Heart right ventricle (tissue), 16 donors: ENCODE data around the gene KCNE1. TPM values are rescaled to one million over a fixed set of nuclear protein-coding genes. Genes with fewer than 3 reads are reported as not detected.

Experiments
- ATAC-seq, 8 donors: fragments of 200-7000 bp; cut with Tn5 transposase; one replicate each; pipeline ENCODE4 v1.9.1; 2020; ENCODE audit warnings: mild to moderate bottlenecking in 8 of 8, moderate library complexity in 8 of 8, moderate number of reproducible peaks in 1 of 8
- DNase-seq, 2 donors: peaks; one replicate each; pipeline ENCODE4 v3.0.0-alpha.2; 2020
- H3K27ac ChIP-seq, 10 donors: fragments of 200-600 bp; sonication (generic) in 2 of 10; one replicate each; pipeline versions ENCODE4 v1.5.0 to v1.8.0; 2020 to 2022; ENCODE audit warnings: mild to moderate bottlenecking in 3 of 10
- H3K27me3 ChIP-seq, 7 donors: fragments of 200-600 bp; one replicate each; pipeline ENCODE4 v1.8.0; 2021 to 2022; ENCODE audit warnings: mild to moderate bottlenecking in 2 of 7
- H3K36me3 ChIP-seq, 9 donors: fragments of 200-600 bp; sonication (generic) in 1 of 9; one replicate each; pipeline versions ENCODE4 v1.5.0 to v1.8.0; 2020 to 2022; ENCODE audit warnings: mild to moderate bottlenecking in 2 of 9
- H3K4me1 ChIP-seq, 9 donors: fragments of 200-600 bp; sonication (generic) in 1 of 9; one replicate each; pipeline versions ENCODE4 v1.5.0 to v1.8.0; 2020 to 2022; ENCODE audit warnings: mild to moderate bottlenecking in 4 of 9
- H3K4me3 ChIP-seq, 10 donors: fragments of 200-600 bp; sonication (generic) in 2 of 10; one replicate each; pipeline versions ENCODE4 v1.5.0 to v1.8.0; 2020 to 2022; ENCODE audit warnings: mild to moderate bottlenecking in 7 of 10, moderate library complexity in 2 of 10
- H3K9me3 ChIP-seq, 11 donors: fragments of 200-600 bp in 10 of 11; sonication (generic) in 2 of 11; one replicate each; pipeline versions ENCODE4 v1.5.0 to v1.8.0; 2013 to 2022; ENCODE audit warnings: mild to moderate bottlenecking in 2 of 11, control low read depth in 1 of 11, moderate library complexity in 1 of 11
- WGBS, 2 donors: extraction: QIAGEN DNeasy Blood & Tissue Kit; methylation state at CpG; one replicate each; pipeline ENCODE4 v1.1.7; 2013; ENCODE audit warnings: inconsistent platforms in 1 of 2; 5-methylcytosine and 5-hydroxymethylcytosine counted together
- intact Hi-C, 10 donors: fragments of 100-400 bp; cut with DNase I; formaldehyde crosslinking; loops; one replicate each; pipeline versions ENCODE4 v1.11.1 to v1.14.2; 2022
- polyA plus RNA-seq, 2 donors: library from polyadenylated mRNA; stranded (reverse); fragments of 200-250 nt; gene quantifications; one replicate each; pipeline ENCODE4 v1.2.3, GENCODE V29; 2013
- total RNA-seq, 10 donors: library from RNA; stranded (reverse); fragmentation: NEBNext Ultra II Directional in 3 of 10; extraction: Animal tissue kit (Norgen Biotek cat#: 25700) in 3 of 10; gene quantifications; one replicate each; pipeline versions ENCODE4 v1.2.1 to v1.2.4, GENCODE V29; 2021 to 2023
- TF ChIP-seq, protein P1 (sequence below), 9 donors: fragments of 200-600 bp; sonication (generic) in 2 of 9; IDR thresholded peaks; one replicate each; pipeline versions ENCODE4 v1.5.0 to v1.8.0; 2021 to 2022; ENCODE audit warnings: antibody characterized with exemption in 9 of 9, mild to moderate bottlenecking in 5 of 9, moderate library complexity in 1 of 9
- donor health status: Arrhythmogenic right ventricular cardiomyopathy.
- donor health status: ischemic (EF 13 %, LVEDD 7.1; RV severe dilation, severe dysfunction).
- donor health status: healthy with polysubstance abuse.
- donor health status: DM: no; HTN: yes; CAD: no.
- donor health status: DM: no; HTN: no; CAD: no.
- donor health status: ischemic (EF 25% LVEDD 6.9; RV normal size, moderate dysfunction).
- donor health status: ischemic (EF 25% LVEDD 5.7; RV mildly dilated, moderate dysfunction).
- donor health status: healthy.
- donor health status: DM: yes; HTN: yes; CAD: no.
- donor health status: Ischemic cardiomyopathy.
- donor health status: ischemic (EF 35%, LVEDD 5.7; RV mildly dilated, moderate dysfunction).
- donor health status: nonischemic (EF 11% LVEDD 7.7; RV severe dilation, severe dysfunction).
- donor health status: DM: yes; HTN: yes; CAD: no.
- donor health status: PGD.
- donor health status: ischemic (EF 29% LVEDD 5.4; RV normal size, mild dysfunction).
- donor health status: nonischemic (EF 23%, LVEDD 6.1; RV moderate dilation, normal function).

Gene KCNE1
- total and polyA plus RNA-seq, 12 donors: 0.75 to 15.5 (median 7.3) TPM

DNA sequence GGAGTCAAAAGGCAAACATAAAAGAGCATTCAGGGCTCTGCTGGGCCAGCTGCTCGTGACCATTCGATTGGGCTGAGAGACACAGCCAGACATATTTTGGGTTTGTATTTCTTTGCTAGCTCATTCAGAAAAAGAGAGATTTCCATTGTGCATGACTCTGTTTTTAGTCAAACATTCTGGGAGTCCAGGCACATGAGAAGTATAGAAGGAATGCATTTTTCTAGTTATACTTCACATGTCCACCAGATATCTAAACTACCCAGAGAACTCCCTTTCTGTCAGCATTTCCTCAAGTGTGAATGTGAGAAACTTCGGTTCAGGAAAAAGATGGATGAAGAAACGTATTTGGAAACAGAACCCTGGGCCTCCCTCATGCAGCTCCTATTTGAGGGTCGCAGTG, 6.3 kb upstream of the KCNE1 start:
- Histone ChIP-seq H3K36me3 (peaks cover 0 to 84% (median 16%) of the 10 kb centered on the region in 9 donors), H3K27ac (peak overlapping the region in 6 of 10 donors; percentile 20 to 63 (median 40)), H3K9me3 (no peaks in the 10 kb centered on the region), H3K4me1 (peaks cover 0 to 57% (median 23%) of the 10 kb centered on the region in 9 donors), H3K4me3 (no peak overlapping the region), H3K27me3 (no peaks in the 10 kb centered on the region)
- ATAC-seq: no peak
- TF ChIP-seq, protein P1, sequence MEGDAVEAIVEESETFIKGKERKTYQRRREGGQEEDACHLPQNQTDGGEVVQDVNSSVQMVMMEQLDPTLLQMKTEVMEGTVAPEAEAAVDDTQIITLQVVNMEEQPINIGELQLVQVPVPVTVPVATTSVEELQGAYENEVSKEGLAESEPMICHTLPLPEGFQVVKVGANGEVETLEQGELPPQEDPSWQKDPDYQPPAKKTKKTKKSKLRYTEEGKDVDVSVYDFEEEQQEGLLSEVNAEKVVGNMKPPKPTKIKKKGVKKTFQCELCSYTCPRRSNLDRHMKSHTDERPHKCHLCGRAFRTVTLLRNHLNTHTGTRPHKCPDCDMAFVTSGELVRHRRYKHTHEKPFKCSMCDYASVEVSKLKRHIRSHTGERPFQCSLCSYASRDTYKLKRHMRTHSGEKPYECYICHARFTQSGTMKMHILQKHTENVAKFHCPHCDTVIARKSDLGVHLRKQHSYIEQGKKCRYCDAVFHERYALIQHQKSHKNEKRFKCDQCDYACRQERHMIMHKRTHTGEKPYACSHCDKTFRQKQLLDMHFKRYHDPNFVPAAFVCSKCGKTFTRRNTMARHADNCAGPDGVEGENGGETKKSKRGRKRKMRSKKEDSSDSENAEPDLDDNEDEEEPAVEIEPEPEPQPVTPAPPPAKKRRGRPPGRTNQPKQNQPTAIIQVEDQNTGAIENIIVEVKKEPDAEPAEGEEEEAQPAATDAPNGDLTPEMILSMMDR (IDR thresholded peaks at IDR 0.05): no peak
- DNase-seq: no peak
- 83 to 84% methylated on average over 5 of the region's 5 CpGs for WGBS, 2 donors
- intact Hi-C loops: no loop called here

DNA sequence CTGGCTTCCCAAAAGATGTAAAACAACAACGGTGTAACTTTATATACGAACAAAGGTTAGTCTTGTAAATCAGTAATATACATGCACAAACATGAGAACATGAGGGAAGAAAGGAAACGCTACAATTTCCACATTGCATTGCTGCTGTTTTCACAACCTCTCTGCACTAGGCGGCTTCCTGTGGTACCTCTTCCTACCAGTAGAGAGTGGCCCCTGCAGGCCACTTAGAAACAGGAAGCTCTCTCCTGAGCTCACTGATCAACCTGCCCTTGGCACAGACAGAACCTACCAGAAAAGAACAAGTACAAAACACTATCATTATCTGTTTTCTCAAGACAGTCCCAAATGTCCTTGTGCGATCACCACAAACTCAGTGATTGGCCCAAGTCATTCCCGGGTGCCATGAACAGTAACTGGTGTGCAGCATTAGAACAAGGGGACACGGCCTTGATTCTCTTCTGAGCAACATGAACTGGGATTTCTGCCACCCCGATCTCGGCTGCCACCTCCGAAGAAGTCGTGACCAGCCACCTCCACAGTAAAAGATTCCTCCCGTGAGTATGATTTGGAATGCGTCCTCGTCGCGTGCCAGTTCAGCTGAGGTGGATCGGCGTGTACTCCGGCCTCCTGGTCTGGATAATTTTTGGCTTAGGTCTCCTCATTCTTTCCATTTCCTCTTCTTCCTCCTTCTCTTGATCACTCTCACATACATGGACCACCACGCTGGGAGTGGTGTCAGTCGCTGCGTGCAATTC, 5.7 kb upstream of the KCNE1 start:
- intact Hi-C loops: no loop called here
- Histone ChIP-seq H3K27me3 (no peaks in the 10 kb centered on the region), H3K4me1 (peaks cover 0 to 57% (median 18%) of the 10 kb centered on the region in 9 donors), H3K4me3 (no peak overlapping the region), H3K9me3 (no peaks in the 10 kb centered on the region), H3K27ac (peak overlapping the region in 6 of 10 donors; percentile 20 to 63 (median 40)), H3K36me3 (peaks cover 0 to 77% (median 16%) of the 10 kb centered on the region in 9 donors)
- DNase-seq (no peak), ATAC-seq (peak in 4 of 8 donors; percentile 36 to 54 (median 48))
- TF ChIP-seq, protein P1 (IDR thresholded peaks at IDR 0.05): peak in 5 of 9 donors; percentile 28 to 41 (median 33)
- 80 to 84% methylated on average over 22 of the region's 22 CpGs for WGBS, 2 donors

DNA sequence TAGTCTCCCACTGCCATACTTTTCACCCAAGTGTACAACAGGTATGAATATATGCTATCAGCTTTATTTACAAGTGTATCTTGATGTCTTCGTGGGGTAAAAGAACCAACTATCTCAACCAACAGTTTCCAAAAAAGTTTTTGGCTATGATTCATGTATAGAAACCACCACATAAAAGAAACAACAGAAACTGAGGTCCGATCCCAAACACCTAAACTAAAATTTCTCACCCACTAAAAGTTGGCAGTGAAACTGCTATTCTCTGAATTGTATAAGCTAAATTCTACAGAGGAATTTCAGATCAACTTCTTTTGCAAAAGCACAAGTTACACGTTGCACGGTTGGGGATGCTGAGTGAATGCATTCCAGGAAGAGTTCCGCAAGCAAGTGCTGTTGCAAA, 5.0 kb upstream of the KCNE1 start:
- H3K9me3 ChIP-seq: no peaks in the 10 kb centered on the region
- no peak overlapping the region for H3K4me3 ChIP-seq
- WGBS, 2 donors: 81 to 83% methylated on average over 5 of the region's 5 CpGs
- peak overlapping the region in 2 of 10 donors; percentile 55 to 63 for H3K27ac ChIP-seq
- ATAC-seq: no peak
- TF ChIP-seq, protein P1 (IDR thresholded peaks at IDR 0.05): no peak
- H3K36me3 ChIP-seq: peaks cover 0 to 73% (median 16%) of the 10 kb centered on the region in 9 donors
- no peak for DNase-seq
- H3K27me3 ChIP-seq: no peaks in the 10 kb centered on the region
- intact Hi-C loops: no loop called here
- peaks cover 0 to 56% (median 12%) of the 10 kb centered on the region in 9 donors for H3K4me1 ChIP-seq

DNA sequence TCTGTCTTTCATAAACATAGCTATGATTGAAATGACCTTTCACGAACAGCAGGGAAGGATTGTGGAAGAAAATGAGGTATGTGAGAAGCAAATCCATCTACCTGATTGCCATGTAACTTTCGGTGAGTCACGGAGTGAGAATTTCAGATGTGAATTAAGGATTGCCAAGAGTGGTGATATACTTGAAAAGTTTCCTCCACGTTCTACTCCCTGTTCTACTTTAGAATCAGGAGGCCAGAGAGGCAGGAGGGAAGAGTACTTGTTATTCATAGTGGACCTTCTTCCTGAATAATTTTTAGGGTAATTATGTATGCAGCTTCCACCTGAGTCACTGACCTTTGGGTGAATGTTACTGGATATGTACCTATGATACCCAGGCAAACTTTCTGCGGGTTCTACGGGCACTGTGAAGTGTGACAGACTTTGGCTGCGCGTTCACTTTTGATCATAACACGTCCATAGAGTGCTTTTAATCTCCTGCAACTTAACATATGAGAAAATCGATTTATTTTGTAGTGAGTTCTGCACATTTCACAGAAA, 2.6 kb upstream of the KCNE1 start:
- no peaks in the 10 kb centered on the region for H3K27me3 ChIP-seq
- peak overlapping the region in 5 of 10 donors; percentile 23 to 47 (median 39) for H3K27ac ChIP-seq
- ATAC-seq: no peak
- peaks cover 0 to 53% (median 12%) of the 10 kb centered on the region in 9 donors for H3K4me1 ChIP-seq
- TF ChIP-seq, protein P1 (IDR thresholded peaks at IDR 0.05): no peak
- 89 to 91% methylated on average over 10 of the region's 10 CpGs for WGBS, 2 donors
- H3K9me3 ChIP-seq: no peaks in the 10 kb centered on the region
- DNase-seq: no peak
- no peak overlapping the region for H3K4me3 ChIP-seq
- intact Hi-C loops: no loop called here
- H3K36me3 ChIP-seq: peaks cover 0 to 49% (median 3%) of the 10 kb centered on the region in 9 donors
